Keratinocyte (primary cell): ENCODE measurements around the gene BTLA. TPM values are rescaled to one million over a fixed set of nuclear protein-coding genes. Genes with fewer than 3 reads are reported as not detected.
"Not testable (repeated sequence)": the region's sequence is repeated elsewhere in the genome, so short reads cannot be mapped to it uniquely, and the experiment has no call there.

Experiments
- DNase-seq: peaks from one replicate; pipeline ENCODE4 v3.0.0-alpha.2; 2011; ENCODE audit warnings: low read depth, missing footprints, low spot score
- FAIRE-seq: peaks from 2 replicates; lab custom pipeline; 2011; peaks lifted over from hg19 to GRCh38; lab: Jason Lieb, UNC
- H2AFZ ChIP-seq: 2 replicates; pipeline ENCODE4 v1.6.0; 2012; ENCODE audit warnings: low read length, control low read depth, inconsistent platforms; ENCODE audit not compliant: control insufficient read depth
- H3K27ac ChIP-seq: 2 replicates; pipeline ENCODE4 v1.5.1; 2011; ENCODE audit warnings: low read length; ENCODE audit not compliant: control insufficient read depth, insufficient read depth
- H3K27me3 ChIP-seq: 3 replicates; pipeline ENCODE4 v1.6.0; 2011; ENCODE audit warnings: low read length; ENCODE audit not compliant: control insufficient read depth, insufficient read depth; ENCODE audit errors: extremely low read depth
- H3K36me3 ChIP-seq, 2 experiments: 2 replicates in 1 of 2; 3 replicates in 1 of 2; pipeline ENCODE4 v1.5.1; 2011; ENCODE audit warnings: low read length in 2 of 2, mild to moderate bottlenecking in 1 of 2; ENCODE audit not compliant: control insufficient read depth in 2 of 2, insufficient read depth in 2 of 2; ENCODE audit errors: extremely low read depth in 1 of 2
- H3K4me1 ChIP-seq: 3 replicates; pipeline ENCODE4 v1.5.1; 2011; ENCODE audit warnings: low read length; ENCODE audit not compliant: control insufficient read depth, insufficient read depth; ENCODE audit errors: extremely low read depth
- H3K4me2 ChIP-seq: 3 replicates; pipeline ENCODE4 v1.6.0; 2011; ENCODE audit warnings: low read depth, low read length; ENCODE audit not compliant: control insufficient read depth, insufficient read depth; ENCODE audit errors: extremely low read depth
- H3K4me3 ChIP-seq, 3 experiments: fragments of 200-600 bp in 1 of 3; sonication (generic) in 1 of 3; 2 replicates in 2 of 3; 3 replicates in 1 of 3; pipeline ENCODE4 v1.5.1; 2011 to 2016; ENCODE audit warnings: low read length in 3 of 3, mild to moderate bottlenecking in 3 of 3, control low read depth in 2 of 3, inconsistent platforms in 1 of 3, low read depth in 1 of 3, mixed read lengths in 1 of 3, mixed run types in 1 of 3, moderate library complexity in 1 of 3; ENCODE audit not compliant: control insufficient read depth in 2 of 3, insufficient read depth in 2 of 3; ENCODE audit errors: extremely low read depth in 1 of 3
- H3K79me2 ChIP-seq: 2 replicates; pipeline ENCODE4 v1.6.0; 2012; ENCODE audit warnings: low read length; ENCODE audit not compliant: control insufficient read depth, insufficient read depth
- H3K9ac ChIP-seq: 3 replicates; pipeline ENCODE4 v1.6.0; 2011; ENCODE audit warnings: low read length; ENCODE audit not compliant: control insufficient read depth, insufficient read depth; ENCODE audit errors: extremely low read depth
- H3K9me1 ChIP-seq: 3 replicates; pipeline ENCODE4 v1.6.0; 2011; ENCODE audit warnings: low read length; ENCODE audit not compliant: control insufficient read depth, insufficient read depth; ENCODE audit errors: extremely low read depth
- H3K9me3 ChIP-seq: 2 replicates; pipeline ENCODE4 v1.5.1; 2012; ENCODE audit warnings: low read depth, low read length; ENCODE audit not compliant: control insufficient read depth
- H4K20me1 ChIP-seq: 3 replicates; pipeline ENCODE4 v1.6.0; 2011; ENCODE audit warnings: low read length; ENCODE audit not compliant: control insufficient read depth, insufficient read depth; ENCODE audit errors: extremely low read depth
- EZH2 ChIP-seq: IDR thresholded peaks from one replicate; pipeline ENCODE4 v1.6.1; 2012; ENCODE audit warnings: inconsistent platforms, mild to moderate bottlenecking, low read length, moderate library complexity
- dilution Hi-C: fragments of 300-500 bp; cut with MboI; formaldehyde crosslinking; loops from one replicate; pipeline ENCODE4 v1.7.0; 2020; ENCODE audit warnings: low sequenced_read_pairs; ENCODE audit not compliant: extremely low pct_ligation_motif_present
- polyA plus RNA-seq, 5 experiments: library from polyadenylated mRNA; depleted of rRNA in 3 of 5; stranded (reverse) in 3 of 5; stranded (forward) in 1 of 5; unstranded in 1 of 5; fragments of >200 nt; gene quantifications; 1 replicate in 1 of 5; 2 replicates in 3 of 5; 3 replicates in 1 of 5; pipeline versions ENCODE4 v1.2.1 to v1.2.3, GENCODE V29; 2011 to 2012; ENCODE audit warnings: missing spikeins in 2 of 5, low read depth in 1 of 5, low replicate concordance in 1 of 5
- TF ChIP-seq, protein P1 (sequence below), 3 experiments: IDR thresholded peaks in 1 of 3; conservative IDR thresholded peaks in 1 of 3; optimal IDR thresholded peaks in 1 of 3; 2 replicates in 2 of 3; 3 replicates in 1 of 3; pipeline versions ENCODE3 to v1.5.1; 2011; ENCODE audit warnings: low read length in 3 of 3, mild to moderate bottlenecking in 3 of 3, moderate library complexity in 2 of 3, control low read depth in 1 of 3, inconsistent platforms in 1 of 3; ENCODE audit not compliant: insufficient read depth in 2 of 3; ENCODE audit errors: extremely low read depth in 1 of 3

The BTLA gene
- polyA plus RNA-seq, 1 donor (not counting 4 experiments of a cell fraction or from before 2014, with no cell fraction given) = 0.08 TPM

GRCh38 chr3:112497897-112498548 lies 1.2 kb downstream of the BTLA start:
- Histone ChIP-seq H2AFZ (no peak overlapping the region), H3K4me1 (no peaks in the 10 kb centered on the region), H3K4me3 (no peak overlapping the region), H3K27ac (no peak overlapping the region), H3K36me3 (no peaks in the 10 kb centered on the region), H3K9me3 (no peaks in the 10 kb centered on the region), H3K9me1 (no peaks in the 10 kb centered on the region), H4K20me1 (no peaks in the 10 kb centered on the region), H3K4me2 (no peak overlapping the region), H3K9ac (no peak overlapping the region), H3K27me3 (no peaks in the 10 kb centered on the region), H3K79me2 (no peaks in the 10 kb centered on the region)
- TF ChIP-seq, protein P1, sequence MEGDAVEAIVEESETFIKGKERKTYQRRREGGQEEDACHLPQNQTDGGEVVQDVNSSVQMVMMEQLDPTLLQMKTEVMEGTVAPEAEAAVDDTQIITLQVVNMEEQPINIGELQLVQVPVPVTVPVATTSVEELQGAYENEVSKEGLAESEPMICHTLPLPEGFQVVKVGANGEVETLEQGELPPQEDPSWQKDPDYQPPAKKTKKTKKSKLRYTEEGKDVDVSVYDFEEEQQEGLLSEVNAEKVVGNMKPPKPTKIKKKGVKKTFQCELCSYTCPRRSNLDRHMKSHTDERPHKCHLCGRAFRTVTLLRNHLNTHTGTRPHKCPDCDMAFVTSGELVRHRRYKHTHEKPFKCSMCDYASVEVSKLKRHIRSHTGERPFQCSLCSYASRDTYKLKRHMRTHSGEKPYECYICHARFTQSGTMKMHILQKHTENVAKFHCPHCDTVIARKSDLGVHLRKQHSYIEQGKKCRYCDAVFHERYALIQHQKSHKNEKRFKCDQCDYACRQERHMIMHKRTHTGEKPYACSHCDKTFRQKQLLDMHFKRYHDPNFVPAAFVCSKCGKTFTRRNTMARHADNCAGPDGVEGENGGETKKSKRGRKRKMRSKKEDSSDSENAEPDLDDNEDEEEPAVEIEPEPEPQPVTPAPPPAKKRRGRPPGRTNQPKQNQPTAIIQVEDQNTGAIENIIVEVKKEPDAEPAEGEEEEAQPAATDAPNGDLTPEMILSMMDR (optimal IDR thresholded peaks at IDR 0.05 in 1 of 3, IDR thresholded peaks at IDR 0.05 in 1 of 3, conservative IDR thresholded peaks at IDR 0.05 in 1 of 3; ENCODE audit: extremely low read depth in 1 of 3, insufficient read depth in 2 of 3, low read length in 3 of 3) = no peak
- TF ChIP-seq EZH2 = no peak
- dilution Hi-C loops = no loop called here
- no peak for DNase-seq
- no peak for FAIRE-seq

- no peaks in the 10 kb centered on the region for H4K20me1 ChIP-seq
- DNase-seq (no peak), FAIRE-seq (no peak)
- no peaks in the 10 kb centered on the region for H3K27me3 ChIP-seq
- no peak overlapping the region for H2AFZ ChIP-seq
- H3K4me2 ChIP-seq = no peak overlapping the region
- dilution Hi-C loops = no loop called here
- TF ChIP-seq, protein P1 (optimal IDR thresholded peaks at IDR 0.05 in 1 of 3, IDR thresholded peaks at IDR 0.05 in 1 of 3, conservative IDR thresholded peaks at IDR 0.05 in 1 of 3; ENCODE audit: extremely low read depth in 1 of 3, insufficient read depth in 2 of 3, low read length in 3 of 3) = no peak
- TF ChIP-seq EZH2 = no peak
- H3K79me2 ChIP-seq = no peaks in the 10 kb centered on the region
- H3K9me3 ChIP-seq = no peaks in the 10 kb centered on the region
- no peaks in the 10 kb centered on the region for H3K4me1 ChIP-seq
- H3K36me3 ChIP-seq = no peaks in the 10 kb centered on the region
- H3K9ac ChIP-seq = no peak overlapping the region
- no peaks in the 10 kb centered on the region for H3K9me1 ChIP-seq
- H3K4me3 ChIP-seq = no peak overlapping the region
- H3K27ac ChIP-seq = no peak overlapping the region
Measured at GRCh38 chr3:112496366-112497067, 2.8 kb downstream of the BTLA start.

GRCh38 chr3:112494448-112494767 lies 4.9 kb downstream of the BTLA start:
- H3K9ac ChIP-seq, FAIRE-seq, H3K4me3 ChIP-seq, H3K9me1 ChIP-seq, H3K4me1 ChIP-seq, H3K27ac ChIP-seq, H4K20me1 ChIP-seq, H3K4me2 ChIP-seq, H3K9me3 ChIP-seq, H3K79me2 ChIP-seq, DNase-seq, H2AFZ ChIP-seq, H3K36me3 ChIP-seq, H3K27me3 ChIP-seq, dilution Hi-C loops: not testable (repeated sequence)
